ENCODE results near the gene DNASE1L3.
A peak's percentile ranks its signal among the peaks of the same experiment; 100 is the strongest.

The DNASE1L3 gene

GRCh38 chr3:58179235-58180098 is 31.3 kb downstream of the DNASE1L3 start:
- Mint-ChIP-seq H3K27me3 (peaks cover 29% of the 10 kb centered on the region), H3K4me3 (peak overlapping the region in 1 of 2 donors; percentile 81), H3K9me3 (no peaks in the 10 kb centered on the region), H3K27ac (no peak overlapping the region), H3K4me1 (peaks cover 37% of the 10 kb centered on the region)
- DNase-seq (no peak), ATAC-seq (no peak)

GRCh38 chr3:58178528-58179234 is 32.1 kb downstream of the DNASE1L3 start:
- Mint-ChIP-seq H3K4me1 (peaks cover 37% of the 10 kb centered on the region), H3K4me3 (peak overlapping the region; percentile 81 to 83), H3K27ac (peak overlapping the region in 1 of 2 donors; percentile 19), H3K27me3 (peaks cover 29% of the 10 kb centered on the region), H3K9me3 (no peaks in the 10 kb centered on the region)
- ATAC-seq: peak; percentile 66
- peak in 1 of 2 donors; percentile 64 for DNase-seq

- peak overlapping the region; percentile 19 to 78 for H3K27ac Mint-ChIP-seq
- peak; percentile 69 for ATAC-seq
These were observed 32.8 kb downstream of the DNASE1L3 start for GRCh38 chr3:58177747-58178527.

GRCh38 chr3:58176827-58177489 is 33.8 kb downstream of the DNASE1L3 start:
- Mint-ChIP-seq H3K27me3 (peaks cover 29% of the 10 kb centered on the region), H3K27ac (peak overlapping the region in 1 of 2 donors; percentile 76), H3K4me3 (peak overlapping the region; percentile 81 to 83), H3K9me3 (no peaks in the 10 kb centered on the region), H3K4me1 (peaks cover 41% of the 10 kb centered on the region)
- DNase-seq (no peak), ATAC-seq (no peak)

More at GRCh38 chr3:58177747-58178527, 32.8 kb downstream of the DNASE1L3 start:
- H3K4me1 Mint-ChIP-seq: peaks cover 41% of the 10 kb centered on the region
- DNase-seq: peak; percentile 88
- H3K4me3 Mint-ChIP-seq: peak overlapping the region; percentile 81 to 83
- peaks cover 29% of the 10 kb centered on the region for H3K27me3 Mint-ChIP-seq
- no peaks in the 10 kb centered on the region for H3K9me3 Mint-ChIP-seq

DNA sequence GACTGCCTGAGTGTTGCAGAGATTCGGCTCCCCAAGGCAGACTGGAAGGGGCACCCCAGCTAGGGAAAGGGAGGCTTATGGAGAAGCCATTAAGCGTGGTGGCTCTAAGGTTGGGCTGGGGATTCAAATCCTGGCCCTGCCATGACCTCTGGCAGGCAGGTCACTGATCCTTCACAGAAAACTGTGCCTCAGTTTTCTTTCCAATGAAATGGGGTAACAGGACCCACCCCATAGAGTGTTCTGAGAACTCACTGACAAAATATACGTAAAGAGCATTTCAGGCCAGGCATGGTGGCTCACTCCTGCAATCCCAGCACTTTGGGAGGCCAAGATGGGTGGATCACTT is 34.6 kb downstream of the DNASE1L3 start:
- ATAC-seq: no peak
- no peak for DNase-seq
- H3K27me3 Mint-ChIP-seq: peaks cover 29% of the 10 kb centered on the region
- H3K9me3 Mint-ChIP-seq: no peaks in the 10 kb centered on the region
- no peak overlapping the region for H3K4me3 Mint-ChIP-seq
- H3K4me1 Mint-ChIP-seq: peaks cover 41% of the 10 kb centered on the region
- no peak overlapping the region for H3K27ac Mint-ChIP-seq

GRCh38 chr3:58175437-58176184 is 35.2 kb downstream of the DNASE1L3 start:
- Mint-ChIP-seq H3K4me3 (no peak overlapping the region), H3K27ac (peak overlapping the region in 1 of 2 donors; percentile 22)

DNA sequence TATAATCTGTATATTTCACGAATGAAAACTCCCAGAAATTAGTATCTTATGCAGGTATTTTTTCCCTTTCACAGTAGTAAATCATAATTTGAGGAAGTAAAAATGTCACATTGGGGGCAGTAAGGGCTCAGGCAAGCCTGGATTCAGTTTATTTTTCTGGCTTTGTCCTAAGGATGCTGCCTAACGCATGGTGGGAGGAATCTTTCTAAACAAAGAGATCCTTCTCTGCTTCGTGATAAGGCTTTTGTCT is 35.7 kb downstream of the DNASE1L3 start:
- DNase-seq (no peak), ATAC-seq (no peak)
- H3K4me3 Mint-ChIP-seq: no peak overlapping the region
- peaks cover 22% of the 10 kb centered on the region for H3K27me3 Mint-ChIP-seq
- H3K9me3 Mint-ChIP-seq: no peaks in the 10 kb centered on the region
- H3K27ac Mint-ChIP-seq: no peak overlapping the region
- H3K4me1 Mint-ChIP-seq: peaks cover 41% of the 10 kb centered on the region

More at GRCh38 chr3:58175437-58176184, 35.2 kb downstream of the DNASE1L3 start:
- Mint-ChIP-seq H3K27me3 (peaks cover 27% of the 10 kb centered on the region), H3K4me1 (peaks cover 41% of the 10 kb centered on the region), H3K9me3 (no peaks in the 10 kb centered on the region)
- ATAC-seq (no peak), DNase-seq (no peak)

- Mint-ChIP-seq H3K4me1 (peaks cover 38% of the 10 kb centered on the region), H3K27ac (no peak overlapping the region), H3K4me3 (no peak overlapping the region), H3K27me3 (peaks cover 20% of the 10 kb centered on the region), H3K9me3 (no peaks in the 10 kb centered on the region)
- ATAC-seq (peak; percentile 35), DNase-seq (peak; percentile 49 to 66)
These were observed 36.9 kb downstream of the DNASE1L3 start for GRCh38 chr3:58173669-58174398.

- no peak for ATAC-seq
- no peak for DNase-seq
- Mint-ChIP-seq H3K4me1 (peaks cover 31% of the 10 kb centered on the region), H3K9me3 (no peaks in the 10 kb centered on the region), H3K27ac (no peak overlapping the region), H3K4me3 (no peak overlapping the region), H3K27me3 (peaks cover 14% of the 10 kb centered on the region)
These were observed 37.6 kb downstream of the DNASE1L3 start for GRCh38 chr3:58173029-58173668.

GRCh38 chr3:58171126-58171525 is 39.6 kb downstream of the DNASE1L3 start:
- no peak for DNase-seq
- Mint-ChIP-seq H3K27ac (no peak overlapping the region), H3K4me3 (no peak overlapping the region), H3K27me3 (peaks cover 9% of the 10 kb centered on the region), H3K9me3 (no peaks in the 10 kb centered on the region), H3K4me1 (peaks cover 10% of the 10 kb centered on the region)
- ATAC-seq: no peak

DNA sequence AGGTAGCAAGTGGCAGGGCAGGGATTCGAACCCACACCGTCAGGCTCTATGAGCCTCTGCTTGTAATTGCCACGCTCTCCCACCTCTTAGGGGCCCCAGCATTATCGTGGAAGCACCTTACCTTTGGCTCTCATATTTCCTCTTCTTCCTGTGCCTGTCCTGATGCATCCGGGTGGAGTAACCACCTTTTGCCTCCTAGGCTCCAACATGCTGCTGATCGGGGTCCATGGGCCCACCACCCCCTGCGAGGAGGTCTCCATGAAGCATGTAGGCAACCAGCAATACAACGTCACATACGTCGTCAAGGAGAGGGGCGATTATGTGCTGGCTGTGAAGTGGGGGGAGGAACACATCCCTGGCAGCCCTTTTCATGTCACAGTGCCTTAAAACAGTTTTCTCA is 40.4 kb downstream of the DNASE1L3 start:
- ATAC-seq: no peak
- no peak overlapping the region for H3K4me3 Mint-ChIP-seq
- no peaks in the 10 kb centered on the region for H3K9me3 Mint-ChIP-seq
- H3K4me1 Mint-ChIP-seq: peaks cover 11% of the 10 kb centered on the region
- no peak overlapping the region for H3K27ac Mint-ChIP-seq
- H3K27me3 Mint-ChIP-seq: peaks cover 2% of the 10 kb centered on the region
- DNase-seq: no peak

GRCh38 chr3:58169371-58169770 is 41.4 kb downstream of the DNASE1L3 start:
- Mint-ChIP-seq H3K4me1 (peaks cover 12% of the 10 kb centered on the region), H3K27ac (peak overlapping the region in 1 of 2 donors; percentile 21), H3K27me3 (no peaks in the 10 kb centered on the region), H3K4me3 (no peak overlapping the region), H3K9me3 (no peaks in the 10 kb centered on the region)
- ATAC-seq (no peak), DNase-seq (no peak)

GRCh38 chr3:58168498-58168897 is 42.3 kb downstream of the DNASE1L3 start:
- no peaks in the 10 kb centered on the region for H3K27me3 Mint-ChIP-seq

More at GRCh38 chr3:58168498-58168897, 42.3 kb downstream of the DNASE1L3 start:
- H3K9me3 Mint-ChIP-seq: no peaks in the 10 kb centered on the region
- H3K4me1 Mint-ChIP-seq: peaks cover 12% of the 10 kb centered on the region
- DNase-seq (no peak), ATAC-seq (no peak)
- H3K4me3 Mint-ChIP-seq: no peak overlapping the region
- H3K27ac Mint-ChIP-seq: no peak overlapping the region
